GM12892 (cell line): ENCODE measurements around the gene MYO5B.

Source experiments
- POLR2AphosphoS5 ChIP-seq: IDR thresholded peaks from 2 replicates; pipeline ENCODE4 v1.6.1; 2011; ENCODE audit warnings: low read depth, low read length, control low read depth
- TAF1 ChIP-seq: IDR thresholded peaks from 2 replicates; pipeline ENCODE4 v1.6.1; 2011; ENCODE audit warnings: low read depth, mild to moderate bottlenecking, control low read depth, low read length, borderline replicate concordance

DNA sequence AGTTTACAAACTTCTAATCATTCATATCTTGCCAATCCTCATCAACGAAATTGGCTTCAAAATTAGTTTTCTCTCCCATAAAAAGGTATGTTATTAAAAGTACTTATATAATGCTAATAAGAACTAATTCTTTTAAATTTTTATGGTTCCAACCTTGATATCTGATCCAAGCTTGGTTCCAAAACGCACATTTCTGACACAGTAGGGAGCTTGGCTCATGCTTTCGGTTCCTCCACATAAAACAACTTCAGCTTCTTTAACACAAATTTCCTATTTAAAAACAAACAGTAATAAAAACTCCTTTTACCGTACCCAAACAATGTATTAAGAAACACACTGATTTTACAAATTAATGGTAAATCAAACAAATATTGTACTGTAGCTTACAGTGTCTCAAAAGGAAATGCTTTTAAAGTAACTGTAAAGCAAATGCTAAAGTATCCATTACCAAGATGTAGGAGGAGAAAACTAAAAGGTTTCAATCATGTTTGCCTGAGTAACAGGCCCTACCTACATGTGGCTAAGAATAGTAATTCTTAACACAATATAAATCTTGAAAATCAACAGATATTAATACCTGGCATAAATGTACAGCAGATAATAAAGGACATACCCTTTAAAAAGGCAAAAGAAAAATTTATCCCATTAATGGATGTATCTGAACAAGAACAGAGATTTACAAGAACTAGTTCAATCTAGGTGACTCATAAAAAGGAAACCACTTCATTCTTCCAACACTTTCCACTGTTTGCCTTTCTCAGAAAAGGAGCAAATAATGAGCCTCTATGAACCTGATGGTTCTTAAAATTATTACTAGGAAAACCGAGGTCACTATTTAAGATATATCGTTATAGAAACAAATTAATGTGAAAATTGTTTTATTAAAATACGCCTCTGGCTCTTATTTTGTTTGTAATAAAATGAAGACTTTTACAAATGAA is 399.1 kb downstream of the MYO5B start:
- TF ChIP-seq TAF1 (no peak), POLR2AphosphoS5 (no peak)
